GM18858 (cell line): ENCODE results near the gene TAS2R16.

Source experiments
- ATAC-seq: cut with Tn5 transposase; IDR thresholded peaks from one replicate; pipeline ENCODE4 v1.9.1; 2021; ENCODE audit not compliant: unreplicated experiment

Gene TAS2R16

GRCh38 chr7:122995600-122995999 is at the start of gene TAS2R16:
TAS2R16 (minus strand) TSS chr7:122995700; CDS start chr7:122995634, 66 bp downstream.
- no peak for ATAC-seq

- ATAC-seq, result no peak
These were observed 48.1 kb upstream of the TAS2R16 start for GRCh38 chr7:123043642-123044041.

GRCh38 chr7:123041101-123041500 is 45.6 kb upstream of the TAS2R16 start:
- ATAC-seq, result no peak

GRCh38 chr7:123039269-123039668 is 43.8 kb upstream of the TAS2R16 start:
- ATAC-seq, result no peak

GRCh38 chr7:123034106-123034505 is 38.6 kb upstream of the TAS2R16 start:
- no peak for ATAC-seq

GRCh38 chr7:123030631-123031030 is 35.1 kb upstream of the TAS2R16 start:
- no peak for ATAC-seq

- no peak for ATAC-seq
These were observed 32.8 kb upstream of the TAS2R16 start for GRCh38 chr7:123028339-123028738.

GRCh38 chr7:123026251-123026650 is 30.8 kb upstream of the TAS2R16 start:
- ATAC-seq, result no peak

GRCh38 chr7:123024989-123025758 is 29.7 kb upstream of the TAS2R16 start:
- ATAC-seq, result no peak

- ATAC-seq, result no peak
These were observed 27.6 kb upstream of the TAS2R16 start for GRCh38 chr7:123023126-123023525.

- ATAC-seq, result no peak
These were observed 27.1 kb upstream of the TAS2R16 start for GRCh38 chr7:123022576-123022975.

GRCh38 chr7:123012435-123012834 is 16.9 kb upstream of the TAS2R16 start:
- no peak for ATAC-seq

- no peak for ATAC-seq
These were observed 16.4 kb upstream of the TAS2R16 start for GRCh38 chr7:123011766-123012369.

GRCh38 chr7:123004931-123005330 is 9.4 kb upstream of the TAS2R16 start:
- no peak for ATAC-seq

- ATAC-seq, result no peak
These were observed 8.1 kb upstream of the TAS2R16 start for GRCh38 chr7:123003539-123004126.

GRCh38 chr7:122989577-122989976 is 5.9 kb downstream of the TAS2R16 start:
- ATAC-seq, result no peak

- no peak for ATAC-seq
These were observed 6.5 kb downstream of the TAS2R16 start for GRCh38 chr7:122989041-122989440.

GRCh38 chr7:122988333-122988732 is 7.2 kb downstream of the TAS2R16 start:
- ATAC-seq, result no peak

- ATAC-seq, result no peak
These were observed 8.0 kb downstream of the TAS2R16 start for GRCh38 chr7:122987463-122987862.

GRCh38 chr7:122984021-122984420 is 11.5 kb downstream of the TAS2R16 start:
- ATAC-seq, result no peak

- ATAC-seq, result no peak
These were observed 12.2 kb downstream of the TAS2R16 start for GRCh38 chr7:122983261-122983660.

GRCh38 chr7:122975341-122975740 is 20.2 kb downstream of the TAS2R16 start:
- ATAC-seq, result peak; percentile 41
